Neural progenitor cell (in vitro differentiated cells): Measurements from ENCODE around the gene BCKDK.
"Not testable (repeated sequence)": the region's sequence is repeated elsewhere in the genome, so short reads cannot be mapped to it uniquely, and the experiment has no call there.

Source experiments
- CTCF ChIP-seq: fragments of 200-600 bp; sonication (generic); IDR thresholded peaks from 2 replicates; pipeline ENCODE4 v1.5.1; 2017; ENCODE audit warnings: antibody characterized with exemption, mild to moderate bottlenecking
- EZH2 ChIP-seq: fragments of 200-600 bp; sonication (generic); IDR thresholded peaks from 2 replicates; pipeline ENCODE4 v1.6.1; 2017; ENCODE audit warnings: antibody characterized with exemption, mild to moderate bottlenecking, moderate library complexity
- EZH2phosphoT487 ChIP-seq: fragments of 200-600 bp; sonication (generic); IDR thresholded peaks from 2 replicates; pipeline ENCODE4 v1.6.1; 2017; ENCODE audit warnings: antibody characterized with exemption

- TF ChIP-seq CTCF, EZH2, EZH2phosphoT487: not testable (repeated sequence)
Observed at GRCh38 chr16:31150976-31151375, 42.8 kb downstream of the BCKDK start.
